Tibial nerve (tissue), 4 donors: Measurements from ENCODE around the gene CUZD1. TPM values are rescaled to one million over a fixed set of nuclear protein-coding genes. Genes with fewer than 3 reads are reported as not detected.

ENCODE experiments used
- DNase-seq, 2 donors: peaks; one replicate each; pipeline ENCODE4 v3.0.0-alpha.2; 2019; ENCODE audit warnings: low spot score in 2 of 2
- H3K27ac ChIP-seq, 4 donors: fragments of 200-600 bp; sonication (generic) in 3 of 4; one replicate each; pipeline ENCODE4 v1.5.1; 2017 to 2019; ENCODE audit warnings: mild to moderate bottlenecking in 1 of 4
- H3K27me3 ChIP-seq, 2 donors: fragments of 200-600 bp; sonication (generic) in 1 of 2; one replicate each; pipeline versions ENCODE4 v1.5.1 to v1.6.0; 2017 to 2019
- H3K36me3 ChIP-seq, 3 donors: fragments of 200-600 bp; sonication (generic); one replicate each; pipeline ENCODE4 v1.5.1; 2018 to 2019
- H3K4me1 ChIP-seq, 4 donors: fragments of 200-600 bp; sonication (generic) in 3 of 4; one replicate each; pipeline ENCODE4 v1.5.1; 2017 to 2019
- H3K4me3 ChIP-seq, 4 donors: fragments of 200-600 bp; sonication (generic) in 3 of 4; one replicate each; pipeline ENCODE4 v1.5.1; 2017 to 2019; ENCODE audit warnings: mild to moderate bottlenecking in 1 of 4, moderate library complexity in 1 of 4
- H3K9me3 ChIP-seq, 4 donors: fragments of 200-600 bp; sonication (generic) in 3 of 4; one replicate each; pipeline ENCODE4 v1.5.1; 2017 to 2019
- CTCF ChIP-seq, 5 experiments: fragments of 200-600 bp in 3 of 5; fragments of 450-650 bp in 2 of 5; sonication (generic) in 3 of 5; IDR thresholded peaks; one replicate each; pipeline ENCODE4 v1.5.1; 2016 to 2019; ENCODE audit warnings: antibody characterized with exemption in 5 of 5, mild to moderate bottlenecking in 3 of 5, moderate library complexity in 2 of 5
- EP300 ChIP-seq, 2 donors: sonication (generic); formaldehyde crosslinking; IDR thresholded peaks; one replicate each; pipeline ENCODE4 v1.6.1; 2017; ENCODE audit warnings: antibody characterized with exemption in 2 of 2, mild to moderate bottlenecking in 1 of 2
- POLR2A ChIP-seq, 2 donors: fragments of 450-650 bp; IDR thresholded peaks; one replicate each; pipeline ENCODE4 v1.6.1; 2017; ENCODE audit warnings: antibody characterized with exemption in 2 of 2, mild to moderate bottlenecking in 2 of 2, moderate library complexity in 2 of 2
- WGBS, 2 donors: methylation state at CpG; one replicate each; pipeline ENCODE4 v1.1.5; 2018; 5-methylcytosine and 5-hydroxymethylcytosine counted together
- total RNA-seq, 4 donors: library from RNA; depleted of rRNA; stranded (reverse); fragments of >200 nt; gene quantifications; one replicate each; pipeline ENCODE4 v1.1.0, GENCODE V29; 2016

CUZD1 gene
- total RNA-seq = 1 to 10 TPM in 3 of 4 donors, not detected in 1; 1.2 to 5.7 (median 1.9) TPM

- 84 to 90% methylated on average over 5 of the region's 5 CpGs for WGBS, 2 donors
- TF ChIP-seq EP300 (IDR thresholded peaks at IDR 0.05) = no peak
- peaks cover 0 to 62% (median 0%) of the 10 kb centered on the region in 3 donors for H3K36me3 ChIP-seq
- H3K4me1 ChIP-seq = no peaks in the 10 kb centered on the region
- H3K27me3 ChIP-seq = no peaks in the 10 kb centered on the region
- DNase-seq = no peak
- H3K27ac ChIP-seq = no peak within 1 kb of the TSS
- no peak within 1 kb of the TSS for H3K4me3 ChIP-seq
- peaks cover 0 to 13% (median 5%) of the 10 kb centered on the region in 4 donors for H3K9me3 ChIP-seq
These were observed at the start of gene CUZD1 for GRCh38 chr10:122845783-122846332. Gene CUZD1 (minus strand): TSS chr10:122845857. CDS start chr10:122845843, 14 bp downstream.

GRCh38 chr10:122894261-122894944 is 48.7 kb upstream of the CUZD1 start:
- H3K4me1 ChIP-seq = no peaks in the 10 kb centered on the region

GRCh38 chr10:122884166-122884565 is 38.5 kb upstream of the CUZD1 start:
- Histone ChIP-seq H3K27me3 (no peaks in the 10 kb centered on the region), H3K4me3 (no peak overlapping the region), H3K36me3 (no peaks in the 10 kb centered on the region), H3K4me1 (peaks cover 0 to 13% (median 0%) of the 10 kb centered on the region in 4 donors), H3K9me3 (no peaks in the 10 kb centered on the region), H3K27ac (no peak overlapping the region)
- TF ChIP-seq EP300 (IDR thresholded peaks at IDR 0.05) = no peak
- no peak for DNase-seq
- WGBS, 2 donors = 86 to 90% methylated on average over 1 of the region's 1 CpG

More at GRCh38 chr10:122894261-122894944, 48.7 kb upstream of the CUZD1 start:
- 88 to 91% methylated on average over 5 of the region's 5 CpGs for WGBS, 2 donors
- TF ChIP-seq CTCF (IDR thresholded peaks at IDR 0.05) (no peak), EP300 (IDR thresholded peaks at IDR 0.05) (no peak), POLR2A (IDR thresholded peaks at IDR 0.05) (no peak)
- no peak overlapping the region for H3K27ac ChIP-seq
- no peaks in the 10 kb centered on the region for H3K27me3 ChIP-seq
- no peak for DNase-seq
- H3K36me3 ChIP-seq = no peaks in the 10 kb centered on the region
- no peak overlapping the region for H3K4me3 ChIP-seq
- no peaks in the 10 kb centered on the region for H3K9me3 ChIP-seq

- H3K9me3 ChIP-seq = no peaks in the 10 kb centered on the region
- TF ChIP-seq EP300 (IDR thresholded peaks at IDR 0.05) (no peak), POLR2A (IDR thresholded peaks at IDR 0.05) (no peak), CTCF (IDR thresholded peaks at IDR 0.05) (no peak)
- H3K4me1 ChIP-seq = peaks cover 0 to 26% (median 0%) of the 10 kb centered on the region in 4 donors
- no peaks in the 10 kb centered on the region for H3K27me3 ChIP-seq
- DNase-seq = no peak
- no peak overlapping the region for H3K27ac ChIP-seq
- no peaks in the 10 kb centered on the region for H3K36me3 ChIP-seq
- no peak overlapping the region for H3K4me3 ChIP-seq
These were observed 37.1 kb upstream of the CUZD1 start for GRCh38 chr10:122882766-122883165.

GRCh38 chr10:122879339-122880273 is 33.9 kb upstream of the CUZD1 start, which contains the start of gene FAM24B:
Gene FAM24B (minus strand): TSS chr10:122879581. CDS start chr10:122850515, 29,066 bp downstream.
- Histone ChIP-seq H3K9me3 (no peaks in the 10 kb centered on the region), H3K27ac (peak within 1 kb of the TSS in 3 of 4 donors; percentile 38 to 74 (median 71)), H3K27me3 (no peaks in the 10 kb centered on the region), H3K36me3 (no peaks in the 10 kb centered on the region), H3K4me1 (peaks cover 0 to 26% (median 0%) of the 10 kb centered on the region in 4 donors), H3K4me3 (peak within 1 kb of the TSS; percentile 43 to 75 (median 64))
- WGBS, 2 donors = 8% methylated on average over 52 to 75 of the region's 95 CpGs
- TF ChIP-seq CTCF (IDR thresholded peaks at IDR 0.05) = no peak
- TF ChIP-seq POLR2A (IDR thresholded peaks at IDR 0.05) = peak in 1 of 2 donors; percentile 40
- peak; percentile 40 to 70 for TF ChIP-seq EP300 (IDR thresholded peaks at IDR 0.05)
- peak; percentile 75 to 88 for DNase-seq
